ENCODE data around the gene ELF2. TPM values are rescaled to one million over a fixed set of nuclear protein-coding genes. Genes with fewer than 3 reads are reported as not detected.

The ELF2 gene
- total and polyA plus RNA-seq, 2 donors (not counting 1 experiment from before 2014, with no cell fraction given) = 31.2 to 42.6 TPM

- Histone ChIP-seq H4K20me1 (ENCODE audit: control insufficient read depth, extremely low read depth, insufficient read depth, low read length) (no peaks in the 10 kb centered on the region), H3K4me1 (ENCODE audit: control insufficient read depth, extremely low read depth, insufficient read depth, low read length) (no peaks in the 10 kb centered on the region), H3K79me2 (ENCODE audit: control insufficient read depth, insufficient read depth, low read length) (no peaks in the 10 kb centered on the region), H3K9ac (ENCODE audit: insufficient read depth, low read length) (no peak overlapping the region), H3K27ac (ENCODE audit: insufficient read depth, low read length) (no peak overlapping the region), H3K4me2 (ENCODE audit: extremely low read depth, insufficient read depth, low read length) (no peak overlapping the region), H3K27me3 (ENCODE audit: control insufficient read depth, insufficient read depth, low read length) (no peaks in the 10 kb centered on the region), H3K9me3 (ENCODE audit: control insufficient read depth, insufficient read depth, low read depth, low read length) (no peaks in the 10 kb centered on the region), H3K36me3 (ENCODE audit: control insufficient read depth, insufficient read depth, low read length) (no peaks in the 10 kb centered on the region), H3K4me3 (replicated peaks in 1 of 4; ENCODE audit: control extremely low read depth in 1 of 4, insufficient read depth in 1 of 4, low read depth in 3 of 4, low read length in 4 of 4) (no peak overlapping the region), H2AFZ (ENCODE audit: low read length) (no peak overlapping the region)
- TF ChIP-seq, protein P1, sequence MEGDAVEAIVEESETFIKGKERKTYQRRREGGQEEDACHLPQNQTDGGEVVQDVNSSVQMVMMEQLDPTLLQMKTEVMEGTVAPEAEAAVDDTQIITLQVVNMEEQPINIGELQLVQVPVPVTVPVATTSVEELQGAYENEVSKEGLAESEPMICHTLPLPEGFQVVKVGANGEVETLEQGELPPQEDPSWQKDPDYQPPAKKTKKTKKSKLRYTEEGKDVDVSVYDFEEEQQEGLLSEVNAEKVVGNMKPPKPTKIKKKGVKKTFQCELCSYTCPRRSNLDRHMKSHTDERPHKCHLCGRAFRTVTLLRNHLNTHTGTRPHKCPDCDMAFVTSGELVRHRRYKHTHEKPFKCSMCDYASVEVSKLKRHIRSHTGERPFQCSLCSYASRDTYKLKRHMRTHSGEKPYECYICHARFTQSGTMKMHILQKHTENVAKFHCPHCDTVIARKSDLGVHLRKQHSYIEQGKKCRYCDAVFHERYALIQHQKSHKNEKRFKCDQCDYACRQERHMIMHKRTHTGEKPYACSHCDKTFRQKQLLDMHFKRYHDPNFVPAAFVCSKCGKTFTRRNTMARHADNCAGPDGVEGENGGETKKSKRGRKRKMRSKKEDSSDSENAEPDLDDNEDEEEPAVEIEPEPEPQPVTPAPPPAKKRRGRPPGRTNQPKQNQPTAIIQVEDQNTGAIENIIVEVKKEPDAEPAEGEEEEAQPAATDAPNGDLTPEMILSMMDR (conservative IDR thresholded peaks at IDR 0.05 in 1 of 2, IDR thresholded peaks at IDR 0.05 in 1 of 2; ENCODE audit: low read depth in 1 of 2, low read length in 2 of 2) = no peak
- no peak for TF ChIP-seq EZH2 (IDR thresholded peaks at IDR 0.05; ENCODE audit: low read length, missing control alignments)
- no peak for DNase-seq (ENCODE audit: low read depth in 2 of 2)
These were observed 12.4 kb upstream of the ELF2 start for GRCh38 chr4:139189417-139189749.

DNA sequence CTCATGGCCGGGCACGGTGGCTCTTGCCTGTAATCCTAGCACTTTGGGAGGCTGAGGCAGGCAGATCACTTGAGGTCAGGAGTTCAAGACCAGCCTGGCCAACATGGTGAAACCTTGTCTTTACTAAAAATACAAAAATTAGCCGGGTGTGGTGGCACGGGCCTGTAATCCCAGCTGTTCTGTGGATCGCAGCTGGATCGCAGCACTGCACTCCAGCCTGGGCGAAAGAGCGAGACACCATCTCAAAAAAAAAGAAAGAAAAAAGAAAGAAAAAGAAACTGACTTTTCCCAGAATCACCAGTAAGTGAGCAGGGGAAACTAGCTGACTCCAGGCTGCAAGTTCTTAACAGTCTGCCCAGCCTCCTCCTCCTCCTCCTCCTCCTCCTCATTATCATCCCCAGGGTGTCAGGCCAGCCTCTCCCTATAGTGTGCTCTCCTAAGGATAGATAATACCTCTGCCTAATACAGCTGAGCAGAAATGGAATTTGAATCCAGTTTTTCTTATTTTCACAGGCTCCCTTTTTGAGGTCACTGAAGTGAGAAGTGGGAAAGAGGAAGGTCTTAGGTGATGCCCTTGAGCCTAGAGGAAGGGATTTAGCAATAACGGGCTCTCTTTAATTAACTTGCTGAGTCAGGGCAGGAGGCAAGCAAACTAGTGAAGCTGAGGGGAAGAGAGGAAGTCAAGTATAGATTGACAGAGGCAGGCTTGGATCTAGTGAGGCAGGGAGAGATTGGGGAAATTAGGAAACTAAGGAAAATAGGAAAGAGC is 11.8 kb upstream of the ELF2 start:
- no peak overlapping the region for H3K4me3 ChIP-seq (replicated peaks in 1 of 4; ENCODE audit: control extremely low read depth in 1 of 4, insufficient read depth in 1 of 4, low read depth in 3 of 4, low read length in 4 of 4)
- H2AFZ ChIP-seq (ENCODE audit: low read length) = no peak overlapping the region
- H3K4me1 ChIP-seq (ENCODE audit: control insufficient read depth, extremely low read depth, insufficient read depth, low read length) = no peaks in the 10 kb centered on the region
- no peaks in the 10 kb centered on the region for H3K79me2 ChIP-seq (ENCODE audit: control insufficient read depth, insufficient read depth, low read length)
- H3K9ac ChIP-seq (ENCODE audit: insufficient read depth, low read length) = no peak overlapping the region
- no peak for DNase-seq (ENCODE audit: low read depth in 2 of 2)
- no peaks in the 10 kb centered on the region for H3K9me3 ChIP-seq (ENCODE audit: control insufficient read depth, insufficient read depth, low read depth, low read length)
- no peak overlapping the region for H3K27ac ChIP-seq (ENCODE audit: insufficient read depth, low read length)
- no peak overlapping the region for H3K4me2 ChIP-seq (ENCODE audit: extremely low read depth, insufficient read depth, low read length)
- no peak for TF ChIP-seq EZH2 (IDR thresholded peaks at IDR 0.05; ENCODE audit: low read length, missing control alignments)
- TF ChIP-seq, protein P1 (conservative IDR thresholded peaks at IDR 0.05 in 1 of 2, IDR thresholded peaks at IDR 0.05 in 1 of 2; ENCODE audit: low read depth in 1 of 2, low read length in 2 of 2) = no peak
- no peaks in the 10 kb centered on the region for H3K36me3 ChIP-seq (ENCODE audit: control insufficient read depth, insufficient read depth, low read length)
- H3K27me3 ChIP-seq (ENCODE audit: control insufficient read depth, insufficient read depth, low read length) = no peaks in the 10 kb centered on the region
- H4K20me1 ChIP-seq (ENCODE audit: control insufficient read depth, extremely low read depth, insufficient read depth, low read length) = no peaks in the 10 kb centered on the region

DNA sequence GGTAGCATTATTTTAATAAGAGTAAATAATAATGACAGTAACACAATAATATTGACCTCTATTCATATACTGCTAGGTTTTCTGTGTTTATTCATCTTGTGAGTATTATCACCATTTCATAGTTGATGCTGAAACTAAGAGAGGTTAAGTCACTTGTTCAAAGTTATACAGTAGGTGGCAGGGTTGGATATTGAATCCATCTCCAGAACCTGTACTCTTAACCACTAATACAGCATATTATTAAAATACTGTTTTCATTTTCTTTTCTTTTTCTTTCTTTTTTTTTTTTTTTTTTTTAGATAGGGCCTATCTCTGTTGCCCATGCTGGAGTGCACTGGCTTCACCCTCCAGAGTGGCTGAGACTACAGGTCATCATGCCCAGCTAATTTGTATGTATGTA is 7.1 kb upstream of the ELF2 start:
- Histone ChIP-seq H3K79me2 (ENCODE audit: control insufficient read depth, insufficient read depth, low read length) (no peaks in the 10 kb centered on the region), H3K9me3 (ENCODE audit: control insufficient read depth, insufficient read depth, low read depth, low read length) (no peaks in the 10 kb centered on the region), H3K9ac (ENCODE audit: insufficient read depth, low read length) (no peak overlapping the region), H4K20me1 (ENCODE audit: control insufficient read depth, extremely low read depth, insufficient read depth, low read length) (no peaks in the 10 kb centered on the region), H3K4me2 (ENCODE audit: extremely low read depth, insufficient read depth, low read length) (no peak overlapping the region), H3K27ac (ENCODE audit: insufficient read depth, low read length) (no peak overlapping the region), H3K4me3 (replicated peaks in 1 of 4; ENCODE audit: control extremely low read depth in 1 of 4, insufficient read depth in 1 of 4, low read depth in 3 of 4, low read length in 4 of 4) (no peak overlapping the region), H3K27me3 (ENCODE audit: control insufficient read depth, insufficient read depth, low read length) (no peaks in the 10 kb centered on the region), H3K36me3 (ENCODE audit: control insufficient read depth, insufficient read depth, low read length) (no peaks in the 10 kb centered on the region), H2AFZ (ENCODE audit: low read length) (no peak overlapping the region), H3K4me1 (ENCODE audit: control insufficient read depth, extremely low read depth, insufficient read depth, low read length) (no peaks in the 10 kb centered on the region)
- peak; percentile 37 to 80 for DNase-seq (ENCODE audit: low read depth in 2 of 2)
- no peak for TF ChIP-seq EZH2 (IDR thresholded peaks at IDR 0.05; ENCODE audit: low read length, missing control alignments)
- TF ChIP-seq, protein P1 (conservative IDR thresholded peaks at IDR 0.05 in 1 of 2, IDR thresholded peaks at IDR 0.05 in 1 of 2; ENCODE audit: low read depth in 1 of 2, low read length in 2 of 2) = peak in 1 of 2 donors; percentile 32

Data from fibroblast of lung (primary cell).